ENCODE measurements around the gene OR5K1.

The OR5K1 gene

DNA sequence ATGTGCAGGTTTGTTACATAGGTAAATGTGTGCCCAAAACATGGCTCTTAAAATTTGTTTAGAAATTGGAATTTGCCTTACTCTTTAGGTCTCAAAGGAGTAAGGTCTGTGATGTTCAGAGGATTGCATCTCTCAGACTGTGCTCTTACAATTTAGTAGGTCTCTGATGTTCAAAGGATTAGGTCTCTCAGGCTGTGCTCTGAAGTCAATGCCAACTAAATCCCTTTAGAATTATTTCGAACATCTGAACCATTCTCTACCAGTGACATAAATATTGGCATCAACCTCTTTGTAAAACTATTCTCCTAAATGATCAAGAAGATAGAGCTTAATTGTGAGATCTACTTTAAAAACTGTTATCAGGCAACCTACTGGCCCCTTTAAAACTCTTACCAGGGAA is at the start of gene OR5K1:
Gene OR5K1, plus strand, starts transcription at position 301 of the 400 bp plus-strand sequence. CDS start 6,376 bp downstream, outside the sequence.
- no peak for DNase-seq (ENCODE audit: low read depth)

GRCh38 chr3:98432575-98432974 is 30.4 kb upstream of the OR5K1 start:
- no peak for DNase-seq (ENCODE audit: low read depth)

- DNase-seq (ENCODE audit: low read depth), result no peak
These were observed 29.2 kb upstream of the OR5K1 start for GRCh38 chr3:98433764-98434163.

DNA sequence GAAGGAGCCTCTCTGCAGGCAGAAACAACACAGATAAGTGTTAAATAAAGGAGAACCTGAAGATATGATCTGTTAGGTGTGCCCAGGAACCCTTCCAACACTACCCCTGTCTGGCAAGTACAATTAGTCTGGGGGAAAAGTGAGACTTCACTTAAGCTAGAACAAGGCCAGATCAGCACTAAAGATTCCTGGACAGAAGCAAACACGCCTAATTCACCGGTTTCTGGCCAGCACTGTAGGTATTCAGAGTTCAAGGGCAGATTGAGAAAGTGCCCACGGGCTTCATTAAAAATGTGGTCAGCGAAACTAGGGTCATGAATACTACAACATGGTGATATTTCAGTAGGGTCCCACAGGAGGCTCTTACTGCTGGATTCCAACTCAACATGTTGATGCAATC is 28.6 kb upstream of the OR5K1 start:
- no peak for DNase-seq (ENCODE audit: low read depth)

GRCh38 chr3:98440283-98440682 is 22.7 kb upstream of the OR5K1 start:
- no peak for DNase-seq (ENCODE audit: low read depth)

DNA sequence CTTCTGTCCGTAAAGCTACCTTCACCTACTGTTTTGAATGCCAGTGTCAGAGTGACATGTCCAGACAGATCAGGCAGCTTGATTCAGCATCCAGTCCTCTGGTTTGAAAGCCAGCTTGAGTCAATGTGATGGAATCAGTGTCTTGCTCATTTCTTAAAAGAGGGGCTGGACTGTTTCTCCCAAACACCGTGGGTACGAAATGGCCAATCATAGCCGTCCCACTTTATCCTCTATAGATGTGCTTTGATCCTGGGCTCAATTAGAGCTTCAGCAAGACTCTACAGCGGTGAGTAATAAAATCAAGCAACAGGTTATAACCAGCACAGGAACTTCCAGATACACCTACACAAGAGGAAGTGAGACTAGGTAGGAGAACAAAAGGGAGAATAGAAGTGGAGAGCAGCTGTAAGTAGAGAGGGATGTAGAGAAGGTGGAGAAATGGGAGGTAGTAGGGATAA is 17.0 kb upstream of the OR5K1 start:
- no peak for DNase-seq (ENCODE audit: low read depth)

GRCh38 chr3:98449606-98450193 is 13.3 kb upstream of the OR5K1 start:
- no peak for DNase-seq (ENCODE audit: low read depth)

DNA sequence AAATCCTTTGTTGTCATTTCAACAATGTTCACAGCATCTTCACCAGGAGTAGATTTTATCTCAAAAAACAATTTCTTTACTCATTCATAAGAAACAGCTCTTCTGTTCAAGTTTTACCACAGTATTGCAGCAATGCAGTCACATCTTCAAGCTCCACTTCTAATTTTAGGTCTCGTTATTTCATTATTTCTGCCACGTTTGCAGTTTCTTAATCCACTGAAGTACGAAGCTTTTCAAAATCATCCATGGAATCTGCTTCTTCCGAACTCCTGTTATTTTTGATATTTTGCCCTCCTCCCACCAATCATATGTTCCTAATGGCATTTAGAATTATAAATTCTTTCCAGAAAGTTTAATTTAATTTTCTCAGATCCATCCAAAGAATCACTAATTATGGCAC is 12.6 kb upstream of the OR5K1 start:
- DNase-seq (ENCODE audit: low read depth), result no peak

- DNase-seq (ENCODE audit: low read depth), result no peak
These were observed 9.2 kb upstream of the OR5K1 start for GRCh38 chr3:98453827-98454226.

DNA sequence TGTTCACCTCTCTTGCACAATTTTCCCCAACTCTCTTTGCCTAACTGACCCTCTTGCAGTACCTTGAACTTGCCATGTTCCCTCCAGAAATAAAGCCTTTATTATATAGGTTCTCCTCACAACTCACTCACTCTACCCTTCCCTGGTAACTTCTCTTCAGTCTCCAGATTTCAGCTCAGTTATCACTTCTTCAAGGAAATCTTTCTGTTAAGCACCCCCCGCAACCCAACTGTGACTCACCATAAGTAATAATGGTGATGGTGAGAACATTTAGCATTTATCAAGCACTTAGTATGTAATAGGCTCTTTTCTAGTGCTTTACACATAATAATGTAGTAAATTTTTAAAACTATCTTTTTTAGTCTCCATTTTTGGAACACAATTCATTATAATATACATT is 8.1 kb upstream of the OR5K1 start:
- no peak for DNase-seq (ENCODE audit: low read depth)

DNA sequence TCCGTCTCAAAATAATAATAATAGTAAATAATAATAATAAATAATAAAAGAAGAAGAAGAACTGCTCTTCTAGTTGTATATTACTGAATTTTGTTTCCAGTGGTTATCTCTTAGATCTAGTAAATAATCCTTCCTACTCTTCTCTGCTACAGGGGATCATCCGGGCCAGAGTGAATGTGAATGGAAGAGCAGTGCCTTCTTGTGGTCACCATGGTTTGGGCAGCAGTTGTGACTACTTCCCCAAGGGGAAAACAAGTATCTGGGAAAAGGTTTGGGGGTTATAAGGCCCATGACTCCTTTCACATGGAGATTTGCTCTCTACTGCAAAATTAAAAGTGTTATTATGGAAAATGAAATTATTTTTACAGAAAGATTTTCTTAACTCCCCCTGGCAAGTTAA is 5.5 kb upstream of the OR5K1 start:
- no peak for DNase-seq (ENCODE audit: low read depth)

DNA sequence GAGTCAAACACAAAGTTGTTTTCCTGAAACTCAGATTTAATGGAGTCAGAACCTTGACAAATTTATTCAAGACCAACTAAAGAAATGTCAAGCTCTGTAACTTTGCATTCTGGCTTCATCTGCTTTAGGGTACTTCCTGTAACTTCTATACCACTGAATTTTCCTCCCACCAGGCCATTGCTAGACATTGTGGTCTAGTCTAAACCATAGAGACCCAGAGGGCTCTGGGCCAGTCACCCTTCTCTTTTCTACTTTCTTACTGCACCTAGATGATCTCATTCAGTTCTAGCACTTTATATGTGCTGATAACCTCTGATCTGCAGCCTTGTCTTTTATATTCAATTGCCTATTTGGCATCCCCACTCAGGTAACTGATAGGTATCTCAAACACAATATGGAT is 2.8 kb upstream of the OR5K1 start:
- no peak for DNase-seq (ENCODE audit: low read depth)

DNA sequence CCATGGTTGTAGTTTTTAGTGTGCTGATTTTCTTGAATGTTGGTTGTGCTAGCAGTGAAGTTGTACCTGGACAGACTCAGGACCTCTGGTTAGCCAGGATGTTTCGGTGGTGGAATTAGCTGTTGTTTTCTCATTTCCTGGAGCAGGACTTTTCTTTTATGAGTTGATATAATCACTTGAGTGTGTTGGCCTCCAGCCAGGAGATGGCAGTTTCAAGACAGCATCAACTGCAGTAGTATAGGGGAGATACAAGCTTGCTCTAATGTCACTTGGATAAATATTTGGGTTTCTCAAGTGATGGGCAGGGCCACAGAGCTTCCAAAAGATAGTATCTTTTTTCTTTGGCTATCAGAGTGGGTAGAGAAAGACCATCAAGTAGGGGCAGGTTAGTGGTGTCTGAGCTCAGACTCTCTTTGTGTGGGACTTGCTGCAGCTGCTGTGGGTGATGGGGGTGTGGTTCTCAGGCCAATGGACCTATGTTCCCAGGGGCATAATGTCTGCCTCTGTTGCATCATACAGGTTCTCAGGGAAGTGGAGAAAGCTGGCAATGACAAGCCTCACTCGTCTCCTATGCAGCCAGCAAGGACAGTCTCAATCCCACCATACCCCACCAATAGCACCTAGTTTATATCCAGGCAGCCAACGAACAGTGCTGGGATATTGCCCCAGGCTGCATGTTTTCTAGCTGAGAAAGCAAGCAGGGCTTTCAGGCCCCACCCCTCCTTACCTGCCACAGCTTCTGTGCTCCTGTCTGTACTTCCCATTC is 19.9 kb downstream of the OR5K1 start:
- DNase-seq (ENCODE audit: low read depth), result no peak

DNA sequence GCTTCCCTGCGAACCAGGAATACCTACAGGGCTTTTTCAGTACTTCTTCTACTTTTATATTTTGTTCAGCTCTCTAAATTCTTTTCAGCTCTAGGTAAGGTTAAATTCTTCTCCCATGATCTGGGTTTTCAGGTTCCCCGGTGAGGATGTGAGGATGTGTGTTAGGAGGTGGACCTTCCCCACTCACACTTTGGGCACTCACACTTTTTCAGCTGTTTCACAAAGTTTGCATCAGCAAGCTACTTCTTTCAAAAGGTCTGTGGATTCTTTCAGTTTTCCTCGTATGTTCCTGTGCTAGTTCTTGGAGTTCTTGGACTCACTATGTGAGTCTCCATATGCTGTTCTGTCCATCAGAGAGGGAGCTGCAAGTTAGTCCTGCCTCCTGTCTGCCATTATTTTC is 20.6 kb downstream of the OR5K1 start:
- DNase-seq (ENCODE audit: low read depth), result no peak

DNA sequence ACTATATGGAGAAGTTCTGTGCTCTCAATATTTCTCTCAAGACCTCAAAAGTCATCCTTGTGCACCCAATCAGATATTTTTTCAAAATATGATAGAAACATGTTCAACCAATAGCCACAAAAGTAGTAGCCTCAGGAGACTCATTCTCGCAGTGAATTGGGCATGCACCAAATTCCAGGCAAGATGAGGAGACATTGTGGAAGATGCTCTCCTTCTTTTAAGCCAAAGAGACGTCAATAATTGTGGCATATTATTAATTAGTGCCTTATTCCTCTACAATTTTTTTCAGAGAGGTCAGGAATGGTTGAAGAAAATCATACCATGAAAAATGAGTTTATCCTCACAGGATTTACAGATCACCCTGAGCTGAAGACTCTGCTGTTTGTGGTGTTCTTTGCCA is 34.4 kb downstream of the OR5K1 start, which contains the start of gene OR5K2:
Gene OR5K2, plus strand, starts transcription at position 301 of the 400 bp plus-strand sequence. Its CDS starts 0 bp downstream, at position 301.
- DNase-seq (ENCODE audit: low read depth), result no peak

DNA sequence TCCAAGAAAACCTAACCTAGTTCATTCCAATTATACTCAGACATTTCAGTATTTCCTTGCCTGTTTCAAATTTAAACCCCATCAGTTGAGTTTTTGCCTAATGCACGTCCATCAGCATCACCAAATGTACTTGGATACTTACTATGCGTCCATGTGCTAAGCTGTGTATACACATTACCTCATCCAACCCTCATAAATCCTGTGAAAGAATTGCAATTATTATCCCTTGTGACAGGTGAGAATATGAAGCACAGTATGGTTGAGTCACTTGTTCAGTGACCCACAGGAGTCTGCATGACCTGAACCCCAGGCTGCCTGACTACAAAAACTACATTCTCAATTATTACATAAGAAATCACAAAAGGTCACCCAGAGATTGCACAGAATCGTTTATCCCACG is 37.0 kb downstream of the OR5K1 start:
- no peak for DNase-seq (ENCODE audit: low read depth)

DNA sequence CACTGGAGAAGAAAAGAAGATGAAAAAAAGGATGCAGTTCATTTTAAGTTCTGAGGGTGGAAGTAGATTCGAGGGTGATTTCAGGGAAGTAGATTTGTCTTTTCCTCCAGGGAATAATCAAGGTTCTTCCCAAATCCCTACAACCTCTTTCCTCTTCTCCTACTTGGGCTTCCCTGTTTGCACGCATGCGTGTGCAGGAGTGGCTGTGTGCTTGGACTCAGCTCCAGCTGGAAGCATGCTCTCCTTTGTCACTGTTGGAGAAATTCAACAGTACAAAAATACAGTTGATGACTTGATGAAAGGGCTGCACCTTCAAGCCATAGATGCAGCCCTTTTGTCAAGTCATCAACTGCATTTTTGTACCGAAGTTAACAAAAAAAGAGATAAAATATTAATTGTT is 38.3 kb downstream of the OR5K1 start:
- DNase-seq (ENCODE audit: low read depth), result no peak

GRCh38 chr3:98501863-98502576 is 39.0 kb downstream of the OR5K1 start:
- no peak for DNase-seq (ENCODE audit: low read depth)

GRCh38 chr3:98504539-98504938 is 41.5 kb downstream of the OR5K1 start:
- peak; percentile 31 for DNase-seq (ENCODE audit: low read depth)

DNA sequence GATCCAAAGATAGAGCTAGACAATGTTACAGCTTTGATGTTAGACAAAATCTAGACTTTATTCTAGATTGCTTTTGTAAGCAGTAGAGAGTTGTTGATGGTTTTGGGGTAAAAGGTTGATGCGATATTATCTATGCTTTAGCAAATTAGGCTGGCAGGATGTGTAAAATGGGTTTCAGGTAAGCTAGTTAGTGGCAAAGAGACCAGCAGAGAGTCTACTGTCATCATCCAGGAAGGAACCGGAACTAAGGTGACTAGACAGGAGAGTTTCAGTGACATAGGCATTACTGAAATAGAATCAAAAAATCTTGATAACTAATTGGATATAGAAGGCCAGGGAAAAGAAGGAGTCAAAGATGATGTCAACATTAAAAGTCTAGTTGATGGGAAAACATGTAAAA is 45.6 kb downstream of the OR5K1 start:
- DNase-seq (ENCODE audit: low read depth), result no peak

DNA sequence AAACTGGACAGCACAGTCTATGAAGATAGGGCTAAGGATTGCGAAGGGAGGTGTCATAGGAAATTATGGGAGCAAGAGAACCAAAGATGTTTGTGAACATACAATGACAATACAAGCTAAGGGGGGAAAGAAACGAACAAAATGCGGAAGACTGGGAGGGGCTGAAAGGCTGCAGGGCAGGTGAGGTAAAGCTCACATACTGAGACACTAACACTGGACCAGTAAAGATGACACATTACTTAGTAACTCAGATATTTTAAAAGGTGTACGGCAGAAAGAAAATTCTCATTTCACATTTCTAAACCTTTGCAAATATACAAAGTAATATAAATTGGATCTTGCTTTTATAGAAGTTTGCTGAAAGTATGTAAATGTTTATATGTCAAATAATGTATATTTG is 49.6 kb downstream of the OR5K1 start:
- no peak for DNase-seq (ENCODE audit: low read depth)

DNA sequence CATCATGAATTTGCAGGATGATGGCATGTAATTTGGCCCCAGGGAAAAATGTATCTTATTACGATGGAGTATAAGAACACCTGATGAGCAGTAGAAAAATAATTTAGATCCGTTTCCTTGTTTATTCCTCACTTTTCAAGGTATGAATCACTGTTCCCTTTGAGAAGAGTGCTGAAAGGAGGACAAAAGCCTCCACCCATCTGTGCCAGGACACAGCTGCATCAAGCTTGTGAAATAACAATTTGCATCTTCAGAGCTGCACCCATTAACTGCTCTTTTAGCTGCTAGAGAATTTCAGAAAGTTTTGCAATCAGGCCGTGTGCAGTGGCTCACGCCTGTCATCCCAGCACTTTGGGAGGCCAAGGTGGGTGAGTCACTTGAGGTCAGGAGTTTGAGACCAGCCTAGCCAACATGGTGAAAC is 50.1 kb downstream of the OR5K1 start:
- no peak for DNase-seq (ENCODE audit: low read depth)

DNA sequence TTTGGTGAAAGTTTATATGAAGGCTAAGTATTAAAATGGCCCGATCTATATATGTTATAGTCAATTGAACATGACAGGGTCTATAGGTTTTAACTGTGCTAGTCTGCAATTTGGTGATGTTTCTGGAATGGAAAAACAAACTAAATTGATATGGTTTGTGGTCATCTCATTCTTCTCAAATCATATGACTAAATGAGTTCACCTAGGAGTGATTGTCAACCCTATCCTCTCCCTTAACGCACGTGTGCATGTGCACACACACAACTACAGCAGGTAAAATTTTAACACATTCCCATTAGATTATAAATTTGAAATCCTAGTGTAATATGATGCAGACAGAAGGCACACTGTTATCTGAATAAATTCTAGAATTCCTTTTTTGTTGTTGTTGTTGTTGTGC is 50.7 kb downstream of the OR5K1 start:
- no peak for DNase-seq (ENCODE audit: low read depth)

Measured in HS-27A (cell line).